B cell (primary cell): ENCODE data around the gene MT1M. TPM values are rescaled to one million over a fixed set of nuclear protein-coding genes. Genes with fewer than 3 reads are reported as not detected.

Experiments
- ATAC-seq: fragments of 200-7000 bp; cut with Tn5 transposase; one replicate; pipeline ENCODE4 v1.10.0; 2021; ENCODE audit warnings: low read depth, mild to moderate bottlenecking, moderate number of reproducible peaks, moderate library complexity
- CTCF ChIA-PET: fragments of 350-600 bp; sonication (Branson Sonifier 250); formaldehyde crosslinking; loops from one replicate; lab custom pipeline; 2021; ENCODE audit warnings: antibody characterized with exemption, inconsistent platforms; lab: Charles Lee
- POLR2A ChIA-PET: fragments of 350-600 bp; sonication (Branson Sonifier 250); formaldehyde crosslinking; loops from one replicate; lab custom pipeline; 2021; ENCODE audit warnings: antibody characterized with exemption; lab: Charles Lee
- DNase-seq: peaks from one replicate; pipeline ENCODE4 v3.0.0; 2013
- H2AFZ ChIP-seq: 2 replicates; pipeline ENCODE4 v1.6.1; 2012; ENCODE audit warnings: mild to moderate bottlenecking, low read depth, low read length; ENCODE audit not compliant: insufficient read depth, poor library complexity, severe bottlenecking
- H3K27ac ChIP-seq, 2 donors: 1 replicate in 1 of 2; 2 replicates in 1 of 2; pipeline ENCODE4 v1.5.1; 2012 to 2013; ENCODE audit warnings: low read length in 2 of 2, mild to moderate bottlenecking in 2 of 2, moderate library complexity in 1 of 2
- H3K27me3 ChIP-seq, 4 experiments: fragments of 200-600 bp in 1 of 4; sonication (generic) in 1 of 4; replicated peaks in 1 of 4; 1 replicate in 2 of 4; 2 replicates in 2 of 4; pipeline versions ENCODE4 v1.6.1 to v1.7.0; 2013 to 2016; ENCODE audit warnings: low read length in 3 of 4, mild to moderate bottlenecking in 2 of 4, mixed read lengths in 1 of 4, moderate library complexity in 1 of 4; ENCODE audit not compliant: insufficient read depth in 4 of 4, control insufficient read depth in 3 of 4; ENCODE audit errors: control extremely low read depth in 1 of 4
- H3K36me3 ChIP-seq, 2 experiments: replicated peaks in 1 of 2; 1 replicate in 1 of 2; 2 replicates in 1 of 2; pipeline versions ENCODE4 v1.6.1 to v1.7.1; 2013; ENCODE audit warnings: low read length in 1 of 2; ENCODE audit not compliant: insufficient read depth in 2 of 2, control insufficient read depth in 1 of 2; ENCODE audit errors: control extremely low read depth in 1 of 2, extremely low read depth in 1 of 2
- H3K4me1 ChIP-seq, 2 donors: fragments of 200-600 bp in 1 of 2; sonication (generic) in 1 of 2; 1 replicate in 1 of 2; 2 replicates in 1 of 2; pipeline versions ENCODE4 v1.5.1 to v1.6.1; 2013 to 2017; ENCODE audit warnings: low read length in 2 of 2; ENCODE audit not compliant: control insufficient read depth in 2 of 2, insufficient read depth in 2 of 2
- H3K4me2 ChIP-seq: replicated peaks from 2 replicates; pipeline ENCODE3; 2012; ENCODE audit warnings: mild to moderate bottlenecking, low read depth, low read length; ENCODE audit not compliant: poor library complexity, severe bottlenecking
- H3K4me3 ChIP-seq, 5 experiments: fragments of 200-600 bp in 1 of 5; sonication (generic) in 1 of 5; 1 replicate in 3 of 5; 2 replicates in 2 of 5; pipeline versions ENCODE4 v1.5.1 to v1.7.0; 2011 to 2016; ENCODE audit warnings: low read length in 4 of 5, mild to moderate bottlenecking in 4 of 5, low read depth in 2 of 5, control low read depth in 1 of 5, moderate library complexity in 1 of 5; ENCODE audit not compliant: insufficient read depth in 1 of 5; ENCODE audit errors: control extremely low read depth in 1 of 5, extremely low read depth in 1 of 5
- H3K79me2 ChIP-seq: fragments of 200-600 bp; sonication (generic); one replicate; pipeline ENCODE4 v1.6.0; 2016; ENCODE audit warnings: low read length; ENCODE audit not compliant: control insufficient read depth, insufficient read depth
- H3K9ac ChIP-seq: fragments of 200-600 bp; sonication (generic); 2 replicates; pipeline ENCODE4 v1.6.1; 2017; ENCODE audit warnings: mild to moderate bottlenecking, low read length, moderate library complexity
- H3K9me3 ChIP-seq, 3 donors: one replicate each; pipeline versions ENCODE4 v1.6.1 to v1.7.1; 2013; ENCODE audit warnings: low read length in 2 of 3; ENCODE audit not compliant: control insufficient read depth in 2 of 3, insufficient read depth in 1 of 3; ENCODE audit errors: control extremely low read depth in 1 of 3
- H4K20me1 ChIP-seq: 2 replicates; pipeline ENCODE4 v1.6.0; 2012; ENCODE audit warnings: mild to moderate bottlenecking, low read length; ENCODE audit not compliant: insufficient read depth, control insufficient read depth, poor library complexity, severe bottlenecking
- H3K27ac Mint-ChIP-seq: one replicate; pipeline ENCODE4 v1.8.0; 2021; ENCODE audit warnings: mixed read lengths
- H3K27me3 Mint-ChIP-seq: one replicate; pipeline ENCODE4 v1.8.0; 2021; ENCODE audit warnings: mixed read lengths
- H3K4me1 Mint-ChIP-seq: one replicate; pipeline ENCODE4 v1.8.0; 2021; ENCODE audit warnings: mixed read lengths
- H3K4me3 Mint-ChIP-seq: one replicate; pipeline ENCODE4 v1.8.0; 2021; ENCODE audit warnings: mixed read lengths
- H3K9me3 Mint-ChIP-seq: one replicate; pipeline ENCODE4 v1.8.0; 2022; ENCODE audit warnings: mixed read lengths; ENCODE audit not compliant: insufficient read depth
- CTCF ChIP-seq: fragments of 200-600 bp; IDR thresholded peaks from one replicate; pipeline ENCODE4 v1.8.0; 2022; ENCODE audit warnings: antibody characterized with exemption, mild to moderate bottlenecking
- EZH2 ChIP-seq: IDR thresholded peaks from 2 replicates; pipeline ENCODE4 v1.6.1; 2012; ENCODE audit warnings: borderline replicate concordance, low read depth, mild to moderate bottlenecking, moderate library complexity, low read length; ENCODE audit not compliant: insufficient read depth, poor library complexity, severe bottlenecking
- WGBS: methylation state at CpG from one replicate; pipeline ENCODE4 v1.1.5; 2013; ENCODE audit warnings: missing lambda C conversion rate; ENCODE audit not compliant: insufficient coverage; 5-methylcytosine and 5-hydroxymethylcytosine counted together
- intact Hi-C: fragments of 100-400 bp; cut with micrococcal nuclease; formaldehyde crosslinking; loops from one replicate; pipeline ENCODE4 v1.10.0; 2022
- polyA plus RNA-seq: library from polyadenylated mRNA; depleted of rRNA; stranded (reverse); fragments of >200 nt; gene quantifications from 2 replicates; pipeline ENCODE4 v1.2.3, GENCODE V29; 2012
- total RNA-seq, 2 donors: library from RNA; stranded (reverse); fragments of 120-200 nt in 1 of 2; gene quantifications; 1 replicate in 1 of 2; 2 replicates in 1 of 2; pipeline versions ENCODE4 v1.2.3 to v1.2.4, GENCODE V29; 2013 to 2022

MT1M gene
- total and polyA plus RNA-seq, 2 donors (not counting 1 experiment from before 2014, with no cell fraction given) = not detected

- Mint-ChIP-seq H3K4me3 (no peak overlapping the region), H3K27me3 (peaks cover 31% of the 10 kb centered on the region), H3K9me3 (no peaks in the 10 kb centered on the region), H3K27ac (no peak overlapping the region), H3K4me1 (peaks cover 4% of the 10 kb centered on the region)
- ATAC-seq = no peak
- no peak for DNase-seq
- Histone ChIP-seq H3K4me2 (no peak overlapping the region), H3K36me3 (no peaks in the 10 kb centered on the region), H4K20me1 (no peaks in the 10 kb centered on the region), H3K79me2 (no peaks in the 10 kb centered on the region), H3K9ac (no peak overlapping the region), H3K4me1 (peaks cover 6% of the 10 kb centered on the region in 2 donors), H3K27me3 (peaks cover 0 to 22% (median 9%) of the 10 kb centered on the region in 4 experiments), H3K4me3 (no peak overlapping the region), H3K27ac (no peak overlapping the region), H2AFZ (no peak overlapping the region), H3K9me3 (peaks cover 0 to 11% (median 1%) of the 10 kb centered on the region in 3 donors)
- CTCF ChIA-PET = no interaction called here
- WGBS = 80% methylated on average over 1 of the region's 5 CpGs
- TF ChIP-seq CTCF (no peak), EZH2 (no peak)
- intact Hi-C loops = no loop called here
- POLR2A ChIA-PET = no interaction called here
Observed at GRCh38 chr16:56594292-56594619, 38.2 kb upstream of the MT1M start.

- POLR2A ChIA-PET = interaction anchor here (0.7 kb wide), 2 partner anchors 24 to 101 kb away, joined by 3 to 4 read pairs; no protein-coding TSS in a partner anchor
- CTCF ChIA-PET = interaction anchor here (0.6 to 2.3 kb wide), 16 partner anchors 8 to 181 kb away, joined by 3 to 15 read pairs (median 5); no protein-coding TSS in a partner anchor
- peak; percentile 61 for ATAC-seq
- intact Hi-C loops = loop anchor here (1.0 to 10.0 kb wide), 2 partner anchors 86 to 314 kb away; no protein-coding TSS in a partner anchor
- no peak overlapping the region for H3K4me3 Mint-ChIP-seq
- no peak overlapping the region for H3K27ac Mint-ChIP-seq
- no peaks in the 10 kb centered on the region for H3K79me2 ChIP-seq
- peaks cover 2% of the 10 kb centered on the region for H3K4me1 Mint-ChIP-seq
- no peak overlapping the region for H3K9ac ChIP-seq
- no peaks in the 10 kb centered on the region for H3K9me3 Mint-ChIP-seq
- no peak overlapping the region for H2AFZ ChIP-seq
- peaks cover 0 to 11% (median 3%) of the 10 kb centered on the region in 4 experiments for H3K27me3 ChIP-seq
- no peak overlapping the region for H3K4me2 ChIP-seq
- H3K4me1 ChIP-seq = no peaks in the 10 kb centered on the region
- H3K9me3 ChIP-seq = no peaks in the 10 kb centered on the region
- TF ChIP-seq EZH2 (no peak), CTCF (peak; percentile 62)
- DNase-seq = peak; percentile 57
- H3K27ac ChIP-seq = no peak overlapping the region
- H3K4me3 ChIP-seq = no peak overlapping the region
- no peaks in the 10 kb centered on the region for H3K36me3 ChIP-seq
- H4K20me1 ChIP-seq = no peaks in the 10 kb centered on the region
- H3K27me3 Mint-ChIP-seq = peaks cover 26% of the 10 kb centered on the region
- 26% methylated on average over 8 of the region's 8 CpGs for WGBS
Observed at GRCh38 chr16:56600398-56600999, 32.0 kb upstream of the MT1M start.
